Measurements from ENCODE around the gene PDSS1.

The PDSS1 gene

GRCh38 chr10:26792758-26793495 lies 95.4 kb downstream of the PDSS1 start:
- no peak for TF ChIP-seq BHLHE40 (IDR thresholded peaks at IDR 0.05; ENCODE audit: borderline replicate concordance)
- no peak for DNase-seq (ENCODE audit: extremely low spot score)
- ChIA-PET CTCF (interaction anchor here (0.6 kb wide), 1 partner anchor 13 kb away, joined by 4 read pairs; no protein-coding TSS in a partner anchor), POLR2A (no interaction called here)
